IMR-90 (cell line): Measurements from ENCODE around the gene PIAS1. TPM values are rescaled to one million over a fixed set of nuclear protein-coding genes. Genes with fewer than 3 reads are reported as not detected.
A peak's percentile ranks its signal among the peaks of the same experiment; 100 is the strongest.

ENCODE experiments used
- ATAC-seq: fragments of 200-7000 bp; cut with Tn5 transposase; 2 replicates; pipeline ENCODE4 v1.9.1; 2020; ENCODE audit warnings: low read depth, mild to moderate bottlenecking, moderate library complexity
- BruUV-seq: library from RNA; stranded (reverse); fragments of 400-500 nt; replicated peaks from 2 replicates; lab custom pipeline; 2021; lab: Mats Ljungman, UMichigan
- CTCF ChIA-PET: fragments of 300-600 bp; formaldehyde crosslinking; extraction: SDS; loops from one replicate; lab custom pipeline; 2021; ENCODE audit warnings: antibody characterized with exemption; lab: Yijun Ruan, JAX
- POLR2A ChIA-PET: fragments of 300-600 bp; sonication (Branson Sonifier 250); formaldehyde crosslinking; loops from one replicate; lab custom pipeline; 2022; ENCODE audit warnings: antibody characterized with exemption; ENCODE audit not compliant: unreplicated experiment; lab: Charles Lee
- DNase-seq: peaks from one replicate; pipeline ENCODE4 v3.0.0; 2013
- H2AFZ ChIP-seq: replicated peaks from 2 replicates; pipeline ENCODE3; 2013; ENCODE audit warnings: low read length, mild to moderate bottlenecking; ENCODE audit not compliant: poor library complexity
- H2AK5ac ChIP-seq: 2 replicates; pipeline ENCODE4 v1.6.1; 2013; ENCODE audit warnings: low read depth, low read length, inconsistent platforms
- H2AK9ac ChIP-seq: replicated peaks from 2 replicates; pipeline ENCODE3; 2013; ENCODE audit warnings: mild to moderate bottlenecking, low read depth, low read length, moderate library complexity; ENCODE audit not compliant: poor library complexity
- H2BK120ac ChIP-seq: 2 replicates; pipeline ENCODE4 v1.6.1; 2013; ENCODE audit warnings: low read depth, low read length, inconsistent platforms
- H2BK15ac ChIP-seq: 3 replicates; pipeline ENCODE4 v1.6.1; 2013; ENCODE audit warnings: low read depth, low read length, inconsistent platforms
- H2BK20ac ChIP-seq: 2 replicates; pipeline ENCODE4 v1.6.1; 2013; ENCODE audit warnings: low read depth, mild to moderate bottlenecking, inconsistent platforms, low read length, moderate library complexity
- H2BK5ac ChIP-seq: 2 replicates; pipeline ENCODE4 v1.6.1; 2013; ENCODE audit warnings: mild to moderate bottlenecking, low read depth, low read length, inconsistent platforms; ENCODE audit not compliant: poor library complexity, severe bottlenecking
- H3K14ac ChIP-seq: replicated peaks from 2 replicates; pipeline ENCODE4 v1.6.1; 2013; ENCODE audit warnings: low read depth, low read length, inconsistent platforms
- H3K18ac ChIP-seq: 2 replicates; pipeline ENCODE4 v1.6.1; 2013; ENCODE audit warnings: low read depth, low read length, control low read depth
- H3K23ac ChIP-seq: 2 replicates; pipeline ENCODE4 v1.6.1; 2013; ENCODE audit warnings: low read depth, low read length, inconsistent platforms
- H3K27ac ChIP-seq: 2 replicates; pipeline ENCODE4 v1.5.1; 2013; ENCODE audit warnings: mild to moderate bottlenecking, control low read depth, low read length; ENCODE audit not compliant: insufficient read depth
- H3K27me3 ChIP-seq: 2 replicates; pipeline ENCODE4 v1.6.1; 2013; ENCODE audit warnings: low read length; ENCODE audit not compliant: control insufficient read depth, insufficient read depth
- H3K36me3 ChIP-seq: 2 replicates; pipeline ENCODE4 v1.6.1; 2013; ENCODE audit warnings: low read length, mixed read lengths; ENCODE audit not compliant: control insufficient read depth, insufficient read depth
- H3K4ac ChIP-seq: 2 replicates; pipeline ENCODE4 v1.6.1; 2013; ENCODE audit warnings: low read depth, low read length, inconsistent platforms
- H3K4me1 ChIP-seq: 2 replicates; pipeline ENCODE4 v1.6.1; 2013; ENCODE audit warnings: low read length, mixed read lengths; ENCODE audit not compliant: control insufficient read depth, insufficient read depth
- H3K4me2 ChIP-seq: 2 replicates; pipeline ENCODE4 v1.6.1; 2013; ENCODE audit warnings: low read depth, mild to moderate bottlenecking, control low read depth, low read length, moderate library complexity
- H3K4me3 ChIP-seq: 2 replicates; pipeline ENCODE4 v1.5.1; 2013; ENCODE audit warnings: low read depth, mild to moderate bottlenecking, control low read depth, low read length, moderate library complexity; ENCODE audit not compliant: insufficient read depth
- H3K56ac ChIP-seq: 2 replicates; pipeline ENCODE4 v1.6.1; 2013; ENCODE audit warnings: low read length, inconsistent platforms; ENCODE audit not compliant: insufficient read depth; ENCODE audit errors: extremely low read depth
- H3K79me1 ChIP-seq, 2 experiments: 2 replicates each; pipeline ENCODE4 v1.6.1; 2013; ENCODE audit warnings: low read length in 2 of 2, inconsistent platforms in 1 of 2, low read depth in 1 of 2
- H3K9ac ChIP-seq: 2 replicates; pipeline ENCODE4 v1.6.1; 2013; ENCODE audit warnings: low read depth, low read length, control low read depth
- H3K9me1 ChIP-seq: 2 replicates; pipeline ENCODE4 v1.6.1; 2013; ENCODE audit warnings: low read length, inconsistent platforms; ENCODE audit not compliant: insufficient read depth
- H3K9me3 ChIP-seq: 2 replicates; pipeline ENCODE4 v1.6.1; 2013; ENCODE audit warnings: low read length; ENCODE audit not compliant: control insufficient read depth, insufficient read depth
- H4K20me1 ChIP-seq: 2 replicates; pipeline ENCODE4 v1.6.1; 2013; ENCODE audit warnings: low read length, inconsistent platforms; ENCODE audit not compliant: insufficient read depth
- H4K5ac ChIP-seq: 2 replicates; pipeline ENCODE4 v1.6.1; 2013; ENCODE audit warnings: mild to moderate bottlenecking, low read depth, low read length, control low read depth
- H4K8ac ChIP-seq, 2 experiments: 2 replicates each; pipeline ENCODE4 v1.6.1; 2013; ENCODE audit warnings: low read depth in 2 of 2, low read length in 2 of 2, control low read depth in 1 of 2, inconsistent platforms in 1 of 2
- H4K91ac ChIP-seq: 2 replicates; pipeline ENCODE4 v1.6.1; 2013; ENCODE audit warnings: low read depth, low read length, inconsistent platforms; ENCODE audit not compliant: insufficient read depth
- BHLHE40 ChIP-seq: fragments of 150-350 bp; IDR thresholded peaks from 2 replicates; pipeline ENCODE4 v1.6.1; 2016; ENCODE audit warnings: mild to moderate bottlenecking, low read depth, low read length
- CEBPB ChIP-seq: IDR thresholded peaks from 2 replicates; pipeline ENCODE4 v1.6.1; 2012; ENCODE audit warnings: low read depth, low read length, improper control_type of control experiment
- CHD1 ChIP-seq: IDR thresholded peaks from 2 replicates; pipeline ENCODE4 v1.6.1; 2012; ENCODE audit warnings: low read depth, low read length, improper control_type of control experiment
- CTCF ChIP-seq: conservative IDR thresholded peaks from 2 replicates; pipeline ENCODE4 v1.5.1; 2012; ENCODE audit warnings: mild to moderate bottlenecking, low read depth, low read length, improper control_type of control experiment
- ELK1 ChIP-seq: fragments of 150-350 bp; IDR thresholded peaks from 2 replicates; pipeline ENCODE4 v1.6.1; 2016; ENCODE audit warnings: low read depth, mild to moderate bottlenecking, low read length, moderate library complexity, borderline replicate concordance
- FOS ChIP-seq: fragments of 150-350 bp; IDR thresholded peaks from 2 replicates; pipeline ENCODE4 v1.6.1; 2016; ENCODE audit warnings: low read depth, low read length
- MAFK ChIP-seq: IDR thresholded peaks from 2 replicates; pipeline ENCODE4 v1.6.1; 2012; ENCODE audit warnings: low read depth, low read length, improper control_type of control experiment
- MAZ ChIP-seq: IDR thresholded peaks from 2 replicates; pipeline ENCODE4 v1.6.1; 2012; ENCODE audit warnings: low read depth, mild to moderate bottlenecking, low read length, improper control_type of control experiment, moderate library complexity, borderline replicate concordance
- MXI1 ChIP-seq: IDR thresholded peaks from 2 replicates; pipeline ENCODE4 v1.6.1; 2012; ENCODE audit warnings: low read depth, mild to moderate bottlenecking, low read length, moderate library complexity, borderline replicate concordance
- NFE2L2 ChIP-seq: fragments of 150-350 bp; IDR thresholded peaks from 2 replicates; pipeline ENCODE4 v1.6.1; 2016; ENCODE audit warnings: low read depth, mild to moderate bottlenecking, low read length
- POLR2A ChIP-seq: IDR thresholded peaks from 2 replicates; pipeline ENCODE4 v1.6.1; 2012; ENCODE audit warnings: mild to moderate bottlenecking, low read depth, low read length
- RCOR1 ChIP-seq: IDR thresholded peaks from 2 replicates; pipeline ENCODE4 v1.6.1; 2012; ENCODE audit warnings: mild to moderate bottlenecking, low read length, improper control_type of control experiment; ENCODE audit not compliant: insufficient replicate concordance
- RFX5 ChIP-seq: IDR thresholded peaks from 2 replicates; pipeline ENCODE4 v1.8.0; 2012; ENCODE audit warnings: low read depth, mild to moderate bottlenecking, low read length, moderate library complexity
- WGBS, 2 experiments: methylation state at CpG; one replicate each; pipeline versions ENCODE4 v1.1.5 to v1.1.7; 2013; ENCODE audit warnings: missing lambda C conversion rate in 2 of 2; ENCODE audit not compliant: insufficient read length in 1 of 2; ENCODE audit errors: extremely low coverage in 2 of 2; 5-methylcytosine and 5-hydroxymethylcytosine counted together
- dilution Hi-C: fragments of 300-500 bp; cut with HindIII; formaldehyde crosslinking; loops from one replicate; pipeline ENCODE4 v1.14.3; 2018; ENCODE audit warnings: low sequenced_read_pairs; ENCODE audit not compliant: unreplicated experiment
- in situ Hi-C: fragments of 300-500 bp; cut with MboI; formaldehyde crosslinking; loops from 3 replicates; pipeline ENCODE4 v1.14.3; 2019; ENCODE audit warnings: low sequenced_read_pairs, inconsistent platforms, mixed read lengths
- intact Hi-C: fragments of 100-400 bp; cut with micrococcal nuclease; formaldehyde crosslinking; loops from 2 replicates; pipeline ENCODE4 v1.10.0; 2022
- polyA plus RNA-seq, 3 experiments: library from polyadenylated mRNA; depleted of rRNA; stranded (reverse); fragments of >200 nt; gene quantifications; 2 replicates each; pipeline ENCODE4 v1.2.3, GENCODE V29; 2012; ENCODE audit warnings: low replicate concordance in 1 of 3
- total RNA-seq: library from RNA; depleted of rRNA; stranded (reverse); fragments of >200 nt; gene quantifications from 2 replicates; pipeline ENCODE4 v1.2.3, GENCODE V29; 2012
- TF ChIP-seq, protein P1 (sequence below): fragments of 150-350 bp; IDR thresholded peaks from 2 replicates; pipeline ENCODE4 v1.6.1; 2017; ENCODE audit warnings: mild to moderate bottlenecking, antibody characterized with exemption, low read length, low read depth

Gene PIAS1
- total and polyA plus RNA-seq, 2 of the 4 experiments (the other 2 are of a cell fraction): 20.0 to 63.6 TPM

- peak within 1 kb of the TSS; percentile 82 for H3K14ac ChIP-seq
- H4K20me1 ChIP-seq: peaks cover 10% of the 10 kb centered on the region; the same call in 1 of the 2 replicates
- H3K27ac ChIP-seq: peak within 1 kb of the TSS; percentile 77
- H2BK15ac ChIP-seq: peak within 1 kb of the TSS; percentile 61; the same call in 1 of the 3 replicates
- H3K18ac ChIP-seq: peak within 1 kb of the TSS; percentile 49
- peaks cover 18 to 42% of the 10 kb centered on the region in 2 experiments for H3K79me1 ChIP-seq
- H4K8ac ChIP-seq: peak within 1 kb of the TSS; percentile 15 to 79; a peak in 2 of 4 replicates
- in situ Hi-C loops: no loop called here
- DNase-seq (peak; percentile 77), ATAC-seq (peak; percentile 93)
- H3K4me3 ChIP-seq: peak within 1 kb of the TSS; percentile 94
- peak within 1 kb of the TSS; percentile 94 for H3K23ac ChIP-seq
- H3K36me3 ChIP-seq: no peaks in the 10 kb centered on the region
- BruUV-seq: no TSS peak
- peak within 1 kb of the TSS; percentile 78 for H3K4me2 ChIP-seq
- peak within 1 kb of the TSS; percentile 80 for H4K91ac ChIP-seq
- peaks cover 24% of the 10 kb centered on the region for H3K9me1 ChIP-seq
- H3K27me3 ChIP-seq: no peaks in the 10 kb centered on the region
- dilution Hi-C loops: no loop called here
- 0% methylated on average over 37 of the region's 82 CpGs; no CpG with 5 or more reads in 1 of the 2 experiments for WGBS, 2 experiments
- ChIA-PET POLR2A (interaction anchor here (0.6 kb wide), 1 partner anchor 707 kb away, joined by 3 read pairs; no protein-coding TSS in a partner anchor), CTCF (no interaction called here)
- H3K4ac ChIP-seq: peak within 1 kb of the TSS; percentile 83
- H2AK5ac ChIP-seq: peak within 1 kb of the TSS; percentile 38; the same call in 1 of the 2 replicates
- no peaks in the 10 kb centered on the region for H3K9me3 ChIP-seq
- peaks cover 8% of the 10 kb centered on the region for H3K4me1 ChIP-seq
- peak within 1 kb of the TSS; percentile 73 for H2BK5ac ChIP-seq
- intact Hi-C loops: no loop called here
- no peak within 1 kb of the TSS for H2BK20ac ChIP-seq
- H2AFZ ChIP-seq: peak within 1 kb of the TSS; percentile 100
- peak within 1 kb of the TSS; percentile 58 for H3K56ac ChIP-seq
- H3K9ac ChIP-seq: peak within 1 kb of the TSS; percentile 70
- peak within 1 kb of the TSS; percentile 93 for H2AK9ac ChIP-seq
- H4K5ac ChIP-seq: peak within 1 kb of the TSS; percentile 14; the same call in 1 of the 2 replicates
- peak within 1 kb of the TSS; percentile 53; the same call in 1 of the 2 replicates for H2BK120ac ChIP-seq
- no peak for TF ChIP-seq MAFK
- no peak for TF ChIP-seq FOS
- peak; percentile 45; the same call in 1 of the 2 replicates for TF ChIP-seq POLR2A
- no peak for TF ChIP-seq CTCF
- no peak for TF ChIP-seq ELK1
- no peak for TF ChIP-seq NFE2L2
- TF ChIP-seq MAZ: 0 out of 2 replicates have a peak, but pooled peaks have one; percentile 52
- TF ChIP-seq BHLHE40: peak; percentile 89
- no peak for TF ChIP-seq RCOR1
- peak; percentile 98 for TF ChIP-seq MXI1
- TF ChIP-seq, protein P1, sequence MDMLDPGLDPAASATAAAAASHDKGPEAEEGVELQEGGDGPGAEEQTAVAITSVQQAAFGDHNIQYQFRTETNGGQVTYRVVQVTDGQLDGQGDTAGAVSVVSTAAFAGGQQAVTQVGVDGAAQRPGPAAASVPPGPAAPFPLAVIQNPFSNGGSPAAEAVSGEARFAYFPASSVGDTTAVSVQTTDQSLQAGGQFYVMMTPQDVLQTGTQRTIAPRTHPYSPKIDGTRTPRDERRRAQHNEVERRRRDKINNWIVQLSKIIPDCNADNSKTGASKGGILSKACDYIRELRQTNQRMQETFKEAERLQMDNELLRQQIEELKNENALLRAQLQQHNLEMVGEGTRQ: peak; percentile 91
- no peak for TF ChIP-seq CHD1
- no peak for TF ChIP-seq RFX5
- TF ChIP-seq CEBPB: no peak
Measured at GRCh38 chr15:68229386-68230156, 175.5 kb downstream of the PIAS1 start, which contains the start of gene CLN6. Gene CLN6 (minus strand): TSS chr15:68229728. CDS start chr15:68229584, 144 bp downstream.
